SK-N-SH treated with all-trans-retinoic acid at 6 μM for 48 hours (cell line): Measurements from ENCODE around the gene GSTP1.

Source experiments
- ARNTL ChIP-seq: fragments of 450-650 bp; formaldehyde crosslinking; IDR thresholded peaks from 2 replicates; pipeline ENCODE4 v1.5.0; 2020; ENCODE audit warnings: low read depth, mild to moderate bottlenecking, moderate library complexity, borderline replicate concordance
- BACH2 ChIP-seq: fragments of 250-450 bp; sonication (Bioruptor Pico); IDR thresholded peaks from 2 replicates; pipeline ENCODE4 v1.9.0; 2021; ENCODE audit warnings: mild to moderate bottlenecking, borderline replicate concordance
- CSDC2 ChIP-seq: fragments of 250-450 bp; sonication (Bioruptor Pico); IDR thresholded peaks from 2 replicates; pipeline ENCODE4 v1.5.0; 2020; ENCODE audit warnings: mild to moderate bottlenecking, moderate library complexity
- CSRNP3 ChIP-seq: fragments of 250-450 bp; sonication (Bioruptor Pico); IDR thresholded peaks from 2 replicates; pipeline ENCODE4 v1.5.1; 2021; ENCODE audit warnings: mild to moderate bottlenecking, moderate library complexity
- GLIS3 ChIP-seq: fragments of 250-450 bp; sonication (Bioruptor Pico); IDR thresholded peaks from 2 replicates; pipeline ENCODE4 v1.5.0; 2020; ENCODE audit warnings: mild to moderate bottlenecking, moderate library complexity
- PATZ1 ChIP-seq: fragments of 250-450 bp; sonication (Bioruptor Pico); IDR thresholded peaks from 2 replicates; pipeline ENCODE4 v1.8.0; 2020; ENCODE audit warnings: mild to moderate bottlenecking, moderate library complexity, borderline replicate concordance
- POU6F1 ChIP-seq: fragments of 250-450 bp; sonication (Bioruptor Pico); IDR thresholded peaks from 2 replicates; pipeline ENCODE4 v1.8.0; 2021; ENCODE audit warnings: low read depth, mild to moderate bottlenecking, moderate library complexity, borderline replicate concordance
- RARB ChIP-seq: fragments of 250-450 bp; sonication (Bioruptor Pico); IDR thresholded peaks from 2 replicates; pipeline ENCODE4 v1.8.0; 2021; ENCODE audit warnings: mild to moderate bottlenecking, moderate library complexity
- SNAI2 ChIP-seq: fragments of 250-450 bp; sonication (Bioruptor Pico); IDR thresholded peaks from 2 replicates; pipeline ENCODE4 v1.5.0; 2020; ENCODE audit warnings: mild to moderate bottlenecking, moderate library complexity
- TCF4 ChIP-seq: fragments of 250-450 bp; sonication (Bioruptor Pico); IDR thresholded peaks from 2 replicates; pipeline ENCODE4 v1.8.0; 2021; ENCODE audit warnings: mild to moderate bottlenecking, moderate library complexity, borderline replicate concordance
- TSHZ2 ChIP-seq: fragments of 250-450 bp; sonication (Bioruptor Pico); IDR thresholded peaks from 2 replicates; pipeline ENCODE4 v1.5.0; 2020; ENCODE audit warnings: mild to moderate bottlenecking, moderate library complexity
- ZNF565 ChIP-seq: fragments of 450-650 bp; formaldehyde crosslinking; conservative IDR thresholded peaks from 2 replicates; pipeline ENCODE4 v1.5.0; 2020; ENCODE audit warnings: low read depth, mild to moderate bottlenecking, moderate library complexity
- ZNF70 ChIP-seq: fragments of 450-650 bp; formaldehyde crosslinking; IDR thresholded peaks from 2 replicates; pipeline ENCODE4 v1.5.0; 2020; ENCODE audit warnings: mild to moderate bottlenecking, moderate library complexity

- TF ChIP-seq TCF4 (CRISPR knock-in tag) (no peak), CSDC2 (no peak), ZNF565 (no peak), POU6F1 (CRISPR knock-in tag) (no peak), SNAI2 (no peak), ARNTL (CRISPR knock-in tag) (no peak), BACH2 (CRISPR knock-in tag) (no peak), RARB (CRISPR knock-in tag) (no peak), PATZ1 (no peak), CSRNP3 (CRISPR knock-in tag) (no peak), ZNF70 (CRISPR knock-in tag) (no peak), GLIS3 (no peak), TSHZ2 (CRISPR knock-in tag) (no peak)
Observed at GRCh38 chr11:67613313-67613959, 29.8 kb downstream of the GSTP1 start.
